MM.1S (cell line): ENCODE measurements around the gene PNPLA6.

Experiments
- DNase-seq: peaks from one replicate; pipeline ENCODE4 v3.0.0-alpha.2; 2015
- H2AFZ ChIP-seq: fragments of 300-600 bp; sonication (generic); 2 replicates; pipeline ENCODE4 v1.6.0; 2016; ENCODE audit warnings: antibody characterized with exemption, low read length
- H3F3A ChIP-seq: fragments of 300-600 bp; sonication (generic); 2 replicates; pipeline ENCODE4 v1.6.1; 2016; ENCODE audit warnings: mild to moderate bottlenecking, antibody characterized with exemption, low read length, moderate library complexity, mixed read lengths; ENCODE audit not compliant: insufficient read depth
- H3K27ac ChIP-seq: fragments of 300-600 bp; sonication (generic); 2 replicates; pipeline ENCODE4 v1.5.1; 2016; ENCODE audit warnings: mild to moderate bottlenecking, low read length
- H3K27me3 ChIP-seq: fragments of 300-600 bp; sonication (generic); replicated peaks from 2 replicates; pipeline ENCODE4 v1.6.0; 2016; ENCODE audit warnings: low read length; ENCODE audit not compliant: insufficient read depth
- H3K36me3 ChIP-seq: fragments of 300-600 bp; sonication (generic); replicated peaks from 2 replicates; pipeline ENCODE4 v1.6.1; 2016; ENCODE audit warnings: mild to moderate bottlenecking, low read length, mixed read lengths; ENCODE audit not compliant: insufficient read depth
- H3K4me1 ChIP-seq: fragments of 300-600 bp; sonication (generic); 2 replicates; pipeline ENCODE4 v1.6.1; 2016; ENCODE audit warnings: low read length, mixed read lengths
- H3K4me2 ChIP-seq: fragments of 300-600 bp; sonication (generic); 2 replicates; pipeline ENCODE4 v1.6.0; 2016; ENCODE audit warnings: low read depth, low read length
- H3K4me3 ChIP-seq: fragments of 300-600 bp; sonication (generic); 2 replicates; pipeline ENCODE4 v1.5.1; 2016; ENCODE audit warnings: low read length, mixed read lengths
- H3K79me2 ChIP-seq: fragments of 300-600 bp; sonication (generic); 2 replicates; pipeline ENCODE4 v1.6.1; 2016; ENCODE audit warnings: mixed run types, low read length, mixed read lengths
- H3K9ac ChIP-seq: fragments of 300-600 bp; sonication (generic); 2 replicates; pipeline ENCODE4 v1.6.1; 2016; ENCODE audit warnings: low read length, mixed read lengths
- H3K9me2 ChIP-seq: fragments of 300-600 bp; sonication (generic); replicated peaks from 2 replicates; pipeline ENCODE4 v1.6.1; 2016; ENCODE audit warnings: mild to moderate bottlenecking, low read length, mixed read lengths; ENCODE audit not compliant: insufficient read depth
- H3K9me3 ChIP-seq: fragments of 300-600 bp; sonication (generic); replicated peaks from 2 replicates; pipeline ENCODE4 v1.6.1; 2016; ENCODE audit warnings: mild to moderate bottlenecking, low read length, mixed read lengths; ENCODE audit not compliant: insufficient read depth
- H4K20me1 ChIP-seq: fragments of 300-600 bp; sonication (generic); 2 replicates; pipeline ENCODE4 v1.6.1; 2016; ENCODE audit warnings: mild to moderate bottlenecking, low read length, moderate library complexity, mixed read lengths; ENCODE audit not compliant: insufficient read depth
- CTCF ChIP-seq: fragments of 300-600 bp; sonication (generic); IDR thresholded peaks from 2 replicates; pipeline ENCODE4 v1.5.1; 2016; ENCODE audit warnings: antibody characterized with exemption, low read length, mixed read lengths
- EZH2 ChIP-seq: fragments of 300-600 bp; sonication (generic); optimal IDR thresholded peaks from 2 replicates; pipeline ENCODE3; 2017; ENCODE audit warnings: low read depth, mild to moderate bottlenecking, antibody characterized with exemption, low read length, mixed read lengths
- EZH2phosphoT487 ChIP-seq: fragments of 300-600 bp; sonication (generic); IDR thresholded peaks from 2 replicates; pipeline ENCODE4 v1.6.1; 2018; ENCODE audit warnings: antibody characterized with exemption, low read length

PNPLA6 gene

GRCh38 chr19:7489609-7490044 lies 45.9 kb upstream of the PNPLA6 start:
- no peak overlapping the region for H3K9ac ChIP-seq
- H3K4me3 ChIP-seq, result no peak overlapping the region
- no peak overlapping the region for H3K27ac ChIP-seq
- TF ChIP-seq CTCF (no peak), EZH2phosphoT487 (no peak), EZH2 (no peak)
- no peaks in the 10 kb centered on the region for H4K20me1 ChIP-seq
- H3F3A ChIP-seq, result no peaks in the 10 kb centered on the region
- no peaks in the 10 kb centered on the region for H3K36me3 ChIP-seq
- peak overlapping the region; percentile 45; the same call in 1 of the 2 replicates for H3K4me2 ChIP-seq
- no peaks in the 10 kb centered on the region for H3K9me3 ChIP-seq
- no peak for DNase-seq
- peak overlapping the region; percentile 24; the same call in 1 of the 2 replicates for H2AFZ ChIP-seq
- peaks cover 86% of the 10 kb centered on the region for H3K27me3 ChIP-seq
- no peaks in the 10 kb centered on the region for H3K79me2 ChIP-seq
- no peaks in the 10 kb centered on the region for H3K9me2 ChIP-seq
- no peaks in the 10 kb centered on the region for H3K4me1 ChIP-seq

GRCh38 chr19:7492142-7492541 lies 43.4 kb upstream of the PNPLA6 start:
- Histone ChIP-seq H3K27ac (no peak overlapping the region), H3K4me3 (no peak overlapping the region), H4K20me1 (no peaks in the 10 kb centered on the region), H3K9ac (no peak overlapping the region), H3K4me1 (no peaks in the 10 kb centered on the region), H3F3A (no peaks in the 10 kb centered on the region), H3K27me3 (peaks cover 86% of the 10 kb centered on the region), H3K9me3 (no peaks in the 10 kb centered on the region), H3K4me2 (no peak overlapping the region), H3K79me2 (no peaks in the 10 kb centered on the region), H2AFZ (no peak overlapping the region), H3K36me3 (no peaks in the 10 kb centered on the region), H3K9me2 (no peaks in the 10 kb centered on the region)
- DNase-seq, result no peak
- TF ChIP-seq EZH2, result no peak
- TF ChIP-seq EZH2phosphoT487, result no peak
- no peak for TF ChIP-seq CTCF

DNA sequence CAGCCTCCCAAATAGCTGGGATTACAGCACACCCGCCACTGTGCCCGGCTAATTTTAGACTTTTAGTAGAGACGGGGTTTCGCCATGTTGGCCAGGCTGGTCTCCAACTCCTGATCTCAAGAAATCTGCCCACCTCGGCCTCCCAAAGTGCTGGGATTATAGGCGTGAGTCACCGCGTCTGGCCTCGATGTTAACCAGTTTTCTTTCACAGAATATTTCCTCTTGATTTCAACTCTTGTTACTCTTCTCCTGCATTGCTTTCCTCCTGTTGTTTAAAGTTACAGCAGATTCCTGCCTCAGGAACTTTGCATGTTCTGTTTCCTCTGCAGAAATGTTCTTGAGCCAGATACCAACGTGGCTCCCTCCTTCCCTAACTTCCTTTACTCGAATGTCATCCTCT lies 43.0 kb upstream of the PNPLA6 start:
- Histone ChIP-seq H3F3A (no peaks in the 10 kb centered on the region), H4K20me1 (no peaks in the 10 kb centered on the region), H2AFZ (no peak overlapping the region), H3K9ac (no peak overlapping the region), H3K9me3 (no peaks in the 10 kb centered on the region), H3K27me3 (peaks cover 86% of the 10 kb centered on the region), H3K4me2 (no peak overlapping the region), H3K4me1 (no peaks in the 10 kb centered on the region), H3K27ac (no peak overlapping the region), H3K36me3 (no peaks in the 10 kb centered on the region), H3K4me3 (no peak overlapping the region), H3K79me2 (no peaks in the 10 kb centered on the region), H3K9me2 (no peaks in the 10 kb centered on the region)
- no peak for TF ChIP-seq EZH2
- TF ChIP-seq CTCF, result no peak
- no peak for TF ChIP-seq EZH2phosphoT487
- no peak for DNase-seq
